Prostate gland (tissue), 2 donors: ENCODE data around the gene PPP1R14C. TPM values are rescaled to one million over a fixed set of nuclear protein-coding genes. Genes with fewer than 3 reads are reported as not detected.

Experiments
- DNase-seq: peaks from one replicate; pipeline ENCODE4 v3.0.0-alpha.2; 2019; ENCODE audit warnings: low spot score
- H3K27ac ChIP-seq, 2 donors: fragments of 200-600 bp; sonication (generic); 2 replicates each; pipeline ENCODE4 v1.5.1; 2017 to 2019
- H3K27me3 ChIP-seq: fragments of 200-600 bp; sonication (generic); replicated peaks from 2 replicates; pipeline ENCODE4 v1.5.1; 2019; ENCODE audit not compliant: insufficient read depth
- H3K36me3 ChIP-seq, 2 donors: fragments of 200-600 bp; sonication (generic); 1 replicate in 1 of 2; 2 replicates in 1 of 2; pipeline versions ENCODE4 v1.5.1 to v1.8.1; 2017 to 2019
- H3K4me1 ChIP-seq: fragments of 200-600 bp; sonication (generic); replicated peaks from 2 replicates; pipeline ENCODE4 v1.5.1; 2019
- H3K4me3 ChIP-seq, 2 donors: fragments of 200-600 bp; sonication (generic); 2 replicates each; pipeline ENCODE4 v1.5.1; 2017 to 2019
- H3K9me3 ChIP-seq: fragments of 200-600 bp; sonication (generic); 2 replicates; pipeline ENCODE4 v1.5.1; 2017
- POLR2A ChIP-seq: fragments of 450-650 bp; IDR thresholded peaks from one replicate; pipeline ENCODE4 v1.6.1; 2016; ENCODE audit warnings: antibody characterized with exemption, mild to moderate bottlenecking
- POLR2AphosphoS5 ChIP-seq: sonication (generic); formaldehyde crosslinking; IDR thresholded peaks from one replicate; pipeline ENCODE4 v1.6.1; 2017; ENCODE audit warnings: antibody characterized with exemption
- WGBS: methylation state at CpG from one replicate; pipeline ENCODE4 v1.1.5; 2018; 5-methylcytosine and 5-hydroxymethylcytosine counted together
- intact Hi-C: fragments of 100-400 bp; cut with DNase I; formaldehyde crosslinking; loops from one replicate; pipeline ENCODE4 v1.14.2; 2022
- total RNA-seq, 2 donors: library from RNA; depleted of rRNA; stranded (reverse); fragments of >200 nt; gene quantifications; one replicate each; pipeline ENCODE4 v1.1.0, GENCODE V29; 2016
- TF ChIP-seq, protein P1 (sequence below), 4 experiments: fragments of 200-600 bp in 2 of 4; fragments of 450-650 bp in 2 of 4; sonication (generic) in 2 of 4; IDR thresholded peaks; 1 replicate in 3 of 4; 2 replicates in 1 of 4; pipeline ENCODE4 v1.5.1; 2016 to 2019; ENCODE audit warnings: antibody characterized with exemption in 4 of 4, mild to moderate bottlenecking in 2 of 4, moderate library complexity in 2 of 4

PPP1R14C gene
- total RNA-seq, 2 donors from 2014 or later: 3.4 to 14.8 TPM

DNA sequence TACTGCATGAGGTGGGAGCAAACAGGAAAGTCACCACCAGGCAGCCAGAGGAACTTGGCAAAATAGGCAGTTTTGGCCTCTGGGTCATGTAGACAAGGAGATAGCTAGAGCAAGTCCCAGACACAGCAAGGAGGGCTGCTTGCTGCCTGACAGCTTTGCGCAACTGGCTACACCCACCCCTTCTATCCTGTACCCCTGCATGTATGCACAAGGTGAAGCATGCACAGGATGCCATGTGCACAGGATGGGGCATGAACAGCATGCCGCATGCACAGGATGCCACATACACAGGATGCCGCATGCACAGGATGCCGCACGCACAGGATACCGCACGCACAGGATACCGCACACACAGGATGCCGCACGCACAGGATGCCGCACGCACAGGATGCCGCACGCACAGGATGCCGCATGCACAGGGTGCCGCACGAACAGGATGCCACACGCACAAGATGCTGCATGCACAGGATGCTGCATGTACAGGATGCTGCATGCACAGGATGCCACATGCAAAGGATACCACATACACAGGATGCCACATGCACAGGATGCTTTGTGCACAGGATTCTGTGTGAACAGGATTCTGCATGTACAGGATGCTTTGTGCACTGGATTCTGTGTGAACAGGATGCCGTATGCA is 121.0 kb downstream of the PPP1R14C start:
- no peaks in the 10 kb centered on the region for H3K4me1 ChIP-seq
- TF ChIP-seq POLR2A: no peak
- TF ChIP-seq POLR2AphosphoS5: no peak
- TF ChIP-seq, protein P1, sequence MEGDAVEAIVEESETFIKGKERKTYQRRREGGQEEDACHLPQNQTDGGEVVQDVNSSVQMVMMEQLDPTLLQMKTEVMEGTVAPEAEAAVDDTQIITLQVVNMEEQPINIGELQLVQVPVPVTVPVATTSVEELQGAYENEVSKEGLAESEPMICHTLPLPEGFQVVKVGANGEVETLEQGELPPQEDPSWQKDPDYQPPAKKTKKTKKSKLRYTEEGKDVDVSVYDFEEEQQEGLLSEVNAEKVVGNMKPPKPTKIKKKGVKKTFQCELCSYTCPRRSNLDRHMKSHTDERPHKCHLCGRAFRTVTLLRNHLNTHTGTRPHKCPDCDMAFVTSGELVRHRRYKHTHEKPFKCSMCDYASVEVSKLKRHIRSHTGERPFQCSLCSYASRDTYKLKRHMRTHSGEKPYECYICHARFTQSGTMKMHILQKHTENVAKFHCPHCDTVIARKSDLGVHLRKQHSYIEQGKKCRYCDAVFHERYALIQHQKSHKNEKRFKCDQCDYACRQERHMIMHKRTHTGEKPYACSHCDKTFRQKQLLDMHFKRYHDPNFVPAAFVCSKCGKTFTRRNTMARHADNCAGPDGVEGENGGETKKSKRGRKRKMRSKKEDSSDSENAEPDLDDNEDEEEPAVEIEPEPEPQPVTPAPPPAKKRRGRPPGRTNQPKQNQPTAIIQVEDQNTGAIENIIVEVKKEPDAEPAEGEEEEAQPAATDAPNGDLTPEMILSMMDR (IDR thresholded peaks at IDR 0.05): no peak
- 89% methylated on average over 19 of the region's 19 CpGs for WGBS
- intact Hi-C loops: no loop called here
- no peak overlapping the region for H3K4me3 ChIP-seq
- no peaks in the 10 kb centered on the region for H3K27me3 ChIP-seq
- no peaks in the 10 kb centered on the region for H3K36me3 ChIP-seq
- no peak overlapping the region for H3K27ac ChIP-seq
- H3K9me3 ChIP-seq: no peaks in the 10 kb centered on the region
- no peak for DNase-seq

DNA sequence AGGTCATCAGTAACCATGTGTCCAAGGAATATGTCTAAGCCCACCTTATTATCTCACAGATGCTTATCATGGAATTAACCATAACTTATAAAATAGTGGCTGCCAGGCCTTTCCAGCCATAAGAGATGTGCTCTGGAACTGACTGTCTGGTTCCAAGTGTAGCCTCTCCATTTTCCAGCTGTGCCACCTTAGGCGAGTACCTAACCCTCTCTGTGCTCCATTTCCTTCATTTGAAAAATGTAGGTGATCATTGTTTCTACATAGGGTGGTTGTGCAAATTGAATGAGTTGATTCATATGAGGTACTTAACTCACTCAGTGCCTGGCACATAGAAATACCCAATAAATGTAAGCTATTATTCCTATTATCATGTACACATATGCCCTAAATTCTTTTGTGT is 123.5 kb downstream of the PPP1R14C start:
- WGBS: 100% methylated on average over 1 of the region's 1 CpG
- Histone ChIP-seq H3K4me1 (no peaks in the 10 kb centered on the region), H3K27me3 (no peaks in the 10 kb centered on the region), H3K4me3 (no peak overlapping the region), H3K9me3 (no peaks in the 10 kb centered on the region), H3K27ac (no peak overlapping the region), H3K36me3 (no peaks in the 10 kb centered on the region)
- DNase-seq: no peak
- intact Hi-C loops: no loop called here
- TF ChIP-seq, protein P1 (IDR thresholded peaks at IDR 0.05): no peak
- TF ChIP-seq POLR2A (no peak), POLR2AphosphoS5 (no peak)

DNA sequence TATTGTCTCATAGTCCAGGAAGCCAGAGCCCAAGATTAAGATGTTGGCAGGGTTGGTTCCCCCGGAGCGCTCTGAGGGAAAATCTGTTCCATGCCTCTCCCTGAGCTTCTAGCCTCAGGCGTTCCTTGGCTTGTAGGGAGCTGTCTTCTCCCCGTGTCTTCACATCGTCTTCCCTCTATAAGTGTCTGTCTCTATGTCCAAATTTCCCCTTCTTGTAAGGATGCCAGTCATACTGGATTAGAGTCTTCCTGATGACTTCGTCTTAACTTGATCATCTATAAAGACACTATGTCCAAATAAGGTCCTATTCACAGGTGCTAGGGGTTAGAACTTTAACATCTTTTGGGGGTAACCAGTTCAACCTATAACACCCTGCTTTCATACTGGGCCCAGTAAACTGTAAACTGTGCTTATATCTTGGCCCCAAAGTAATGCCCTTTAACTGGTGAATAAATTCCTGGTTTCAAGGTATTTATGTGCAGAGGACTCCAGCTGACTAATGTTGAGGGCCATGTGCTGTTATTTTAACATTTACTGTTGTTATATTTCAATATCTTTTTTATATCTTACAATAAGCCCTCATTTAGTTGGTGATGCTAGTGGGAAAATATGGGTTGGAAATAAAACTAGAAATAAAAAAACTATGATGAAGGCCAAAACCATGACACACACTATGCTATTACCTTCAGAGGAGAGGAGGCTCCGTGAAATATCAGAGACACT is 124.3 kb downstream of the PPP1R14C start:
- H3K4me1 ChIP-seq: no peaks in the 10 kb centered on the region
- H3K27ac ChIP-seq: no peak overlapping the region
- no peaks in the 10 kb centered on the region for H3K9me3 ChIP-seq
- WGBS: 56% methylated on average over 7 of the region's 7 CpGs
- no peaks in the 10 kb centered on the region for H3K27me3 ChIP-seq
- no peaks in the 10 kb centered on the region for H3K36me3 ChIP-seq
- H3K4me3 ChIP-seq: no peak overlapping the region
- TF ChIP-seq POLR2A (no peak), POLR2AphosphoS5 (no peak)
- TF ChIP-seq, protein P1 (IDR thresholded peaks at IDR 0.05): no peak
- no peak for DNase-seq
- intact Hi-C loops: no loop called here

DNA sequence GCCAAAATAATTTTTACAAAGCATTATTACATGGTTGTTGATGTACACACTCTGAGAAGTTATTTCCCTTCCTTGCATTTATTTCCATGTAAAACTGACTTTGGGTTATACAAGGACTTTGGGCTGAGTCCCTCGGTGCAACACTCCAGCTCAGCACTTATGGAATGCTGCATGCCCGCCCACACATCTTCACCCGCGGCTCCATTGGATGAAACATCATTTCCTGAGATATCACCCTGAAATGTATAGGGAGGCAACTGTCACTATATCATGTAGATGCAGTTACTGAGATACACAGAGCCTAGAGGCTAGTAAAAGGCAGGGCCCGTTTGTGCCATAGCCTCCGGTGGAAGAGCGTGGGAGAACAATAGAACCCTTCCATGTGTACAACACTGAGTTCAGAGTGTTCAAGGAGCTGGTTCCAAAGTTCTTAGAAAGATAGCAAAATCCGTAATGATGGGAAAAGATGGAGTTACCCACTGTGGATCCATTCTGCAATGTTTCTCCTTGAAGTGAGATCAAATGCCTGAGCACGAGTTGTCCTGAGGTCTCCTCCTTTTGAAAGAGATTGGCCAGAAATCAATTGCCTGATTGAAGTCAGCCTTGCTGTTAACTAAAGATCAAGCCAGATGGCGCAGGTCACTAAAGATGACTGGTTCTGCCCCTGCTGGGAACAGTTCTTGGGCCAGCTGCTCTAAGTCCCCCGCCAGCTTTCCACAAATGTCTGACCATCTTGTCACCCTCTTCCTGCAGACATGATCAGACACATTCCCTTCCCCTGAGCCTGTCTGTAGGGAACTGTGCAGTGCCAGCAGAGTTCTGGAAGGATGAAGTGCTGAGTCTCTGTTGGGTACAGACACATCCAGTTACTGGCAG is 125.1 kb downstream of the PPP1R14C start:
- H3K9me3 ChIP-seq: no peaks in the 10 kb centered on the region
- H3K27me3 ChIP-seq: no peaks in the 10 kb centered on the region
- H3K36me3 ChIP-seq: no peaks in the 10 kb centered on the region
- 43% methylated on average over 11 of the region's 11 CpGs for WGBS
- H3K27ac ChIP-seq: no peak overlapping the region
- peak; percentile 68 for DNase-seq
- peak; percentile 60 for TF ChIP-seq POLR2AphosphoS5
- TF ChIP-seq POLR2A: no peak
- TF ChIP-seq, protein P1 (IDR thresholded peaks at IDR 0.05): no peak
- no peaks in the 10 kb centered on the region for H3K4me1 ChIP-seq
- no peak overlapping the region for H3K4me3 ChIP-seq
- intact Hi-C loops: no loop called here
